K562 (cell line): Measurements from ENCODE around the gene AFF2. TPM values are rescaled to one million over a fixed set of nuclear protein-coding genes. Genes with fewer than 3 reads are reported as not detected.

Source experiments
- ATAC-seq: fragments of 200-7000 bp; cut with Tn5 transposase; 3 replicates; pipeline ENCODE4 v1.9.1; 2020; ENCODE audit warnings: moderate library complexity
- Bru-seq: library from RNA; stranded (reverse); fragments of 400-500 nt; gene quantifications from one replicate; lab custom pipeline; 2021; lab: Mats Ljungman, UMichigan
- BruChase-seq, 2 experiments: library from RNA; stranded (reverse); fragments of 400-500 nt; gene quantifications; one replicate each; lab custom pipeline; 2021; lab: Mats Ljungman, UMichigan
- BruUV-seq: library from RNA; stranded (reverse); fragments of 400-500 nt; replicated peaks from 2 replicates; lab custom pipeline; 2021; lab: Mats Ljungman, UMichigan
- CTCF ChIA-PET: fragments of 300-600 bp; formaldehyde crosslinking; extraction: SDS; loops from one replicate; lab custom pipeline; 2021; ENCODE audit warnings: low intra/inter-chr PET ratio; lab: Yijun Ruan, JAX
- POLR2A ChIA-PET: fragments of 300-600, 350-650 bp; sonication (Branson Sonifier 250); formaldehyde crosslinking; extraction: SDS; loops from one replicate; lab custom pipeline; 2021; ENCODE audit warnings: antibody characterized with exemption, inconsistent platforms; lab: Yijun Ruan, JAX
- DNase-seq, 4 experiments: peaks; one replicate each; pipeline versions ENCODE4 v3.0.0 to v3.0.0-alpha.2; 2011 to 2018; ENCODE audit warnings: low spot score in 3 of 4, mixed read lengths in 3 of 4; ENCODE audit errors: extremely low read depth in 1 of 4
- FAIRE-seq: peaks from 2 replicates; lab custom pipeline; 2011; peaks lifted over from hg19 to GRCh38; lab: Jason Lieb, UNC
- H2AFZ ChIP-seq: 2 replicates; pipeline ENCODE4 v1.6.0; 2011; ENCODE audit warnings: low read depth, low read length, control low read depth, inconsistent platforms
- H3K27ac ChIP-seq: fragments of 200-600 bp; 3 replicates; pipeline ENCODE4 v1.8.0; 2011; ENCODE audit warnings: low read depth, mild to moderate bottlenecking, control low read depth, inconsistent platforms, low read length, moderate library complexity, mixed read lengths; ENCODE audit errors: extremely low read depth
- H3K27me3 ChIP-seq, 2 experiments: fragments of 300-600 bp in 1 of 2; 2 replicates in 1 of 2; 3 replicates in 1 of 2; pipeline versions ENCODE4 v1.6.0 to v1.8.0; 2011; ENCODE audit warnings: inconsistent platforms in 2 of 2, low read length in 2 of 2, mild to moderate bottlenecking in 1 of 2, mixed read lengths in 1 of 2, moderate library complexity in 1 of 2; ENCODE audit not compliant: control insufficient read depth in 2 of 2, insufficient read depth in 2 of 2
- H3K36me3 ChIP-seq: fragments of 300-600 bp; 3 replicates; pipeline ENCODE4 v1.8.0; 2011; ENCODE audit warnings: mild to moderate bottlenecking, low read length, inconsistent platforms; ENCODE audit not compliant: control insufficient read depth, insufficient read depth
- H3K4me1 ChIP-seq, 2 experiments: fragments of 200-600 bp in 1 of 2; replicated peaks in 1 of 2; 2 replicates in 1 of 2; 3 replicates in 1 of 2; pipeline versions ENCODE4 v1.5.1 to v1.8.0; 2011; ENCODE audit warnings: inconsistent platforms in 2 of 2, low read length in 2 of 2, mild to moderate bottlenecking in 1 of 2, mixed read lengths in 1 of 2, moderate library complexity in 1 of 2; ENCODE audit not compliant: control insufficient read depth in 2 of 2, insufficient read depth in 2 of 2
- H3K4me2 ChIP-seq: 2 replicates; pipeline ENCODE4 v1.6.1; 2011; ENCODE audit warnings: low read length, control low read depth, inconsistent platforms, mixed read lengths; ENCODE audit not compliant: insufficient read depth
- H3K4me3 ChIP-seq: fragments of 200-600 bp; sonication (generic), shearing (Covaris generic); 2 replicates; pipeline ENCODE4 v1.5.1; 2016; ENCODE audit warnings: control low read depth, inconsistent platforms
- H3K79me2 ChIP-seq: fragments of 200-600 bp; 3 replicates; pipeline ENCODE4 v1.8.0; 2011; ENCODE audit warnings: low read length, inconsistent platforms; ENCODE audit not compliant: control insufficient read depth, insufficient read depth
- H3K9ac ChIP-seq, 2 experiments: 2 replicates each; pipeline versions ENCODE4 v1.6.0 to v1.6.1; 2011; ENCODE audit warnings: low read depth in 2 of 2, low read length in 2 of 2, control low read depth in 1 of 2, inconsistent platforms in 1 of 2, mild to moderate bottlenecking in 1 of 2, mixed read lengths in 1 of 2; ENCODE audit not compliant: insufficient read depth in 1 of 2
- H3K9me1 ChIP-seq: one replicate; pipeline ENCODE4 v1.6.0; 2011; ENCODE audit warnings: inconsistent platforms, mild to moderate bottlenecking, low read length, moderate library complexity; ENCODE audit not compliant: control insufficient read depth, insufficient read depth
- H3K9me3 ChIP-seq: replicated peaks from 2 replicates; pipeline ENCODE4 v1.5.1; 2011; ENCODE audit warnings: low read depth, low read length, inconsistent platforms; ENCODE audit not compliant: control insufficient read depth, insufficient read depth
- H4K20me1 ChIP-seq: replicated peaks from 2 replicates; pipeline ENCODE4 v1.6.1; 2011; ENCODE audit warnings: low read length, inconsistent platforms, mixed read lengths; ENCODE audit not compliant: control insufficient read depth, insufficient read depth
- BCL6 ChIP-seq: fragments of 250-450 bp; sonication (Bioruptor Pico); IDR thresholded peaks from 2 replicates; pipeline ENCODE4 v1.4.0; 2020
- ZNF212 ChIP-seq: fragments of 450-650 bp; formaldehyde crosslinking; IDR thresholded peaks from 2 replicates; pipeline ENCODE4 v1.4.0; 2020; ENCODE audit warnings: mild to moderate bottlenecking
- WGBS: fragments of 100-300 bp; shearing (Covaris generic); methylation state at CpG from one replicate; pipeline ENCODE4 v1.1.6; 2016; ENCODE audit warnings: low coverage, mixed read lengths; ENCODE audit not compliant: insufficient coverage; ENCODE audit errors: missing lambda C conversion rate; 5-methylcytosine and 5-hydroxymethylcytosine counted together
- in situ Hi-C: fragments of 300-500 bp; cut with MboI; formaldehyde crosslinking; loops from 4 replicates; pipeline ENCODE4 v1.15.0; 2018; ENCODE audit warnings: inconsistent platforms, mixed read lengths
- intact Hi-C: fragments of 100-400 bp; cut with micrococcal nuclease; formaldehyde crosslinking; loops from 2 replicates; pipeline ENCODE4 v1.14.2; 2022
- long read RNA-seq, 3 experiments: library from polyadenylated mRNA in 2 of 3; library from RNA in 1 of 3; unstranded in 2 of 3; stranded (forward) in 1 of 3; transcript quantifications; one replicate each; pipeline ENCODE4 v2.0.0, GENCODE V29; 2019 to 2022
- polyA minus RNA-seq, 3 experiments: library from RNA; depleted of rRNA, polyadenylated mRNA; stranded (reverse); fragments of >200 nt; gene quantifications; 2 replicates each; pipeline ENCODE4 v1.2.3, GENCODE V29; 2011
- polyA plus RNA-seq, 8 experiments: library from polyadenylated mRNA; depleted of rRNA in 4 of 8; stranded (reverse) in 5 of 8; unstranded in 3 of 8; fragments of >200 nt; fragmentation: Nextera tagmentation in 2 of 8; fragmentation: Illumina TruSeq in 1 of 8; extraction: Ambion mirVana in 2 of 8; extraction: Trizol in 1 of 8; gene quantifications; 2 replicates each; pipeline versions ENCODE4 v1.2.1 to v1.2.3, GENCODE V29; 2011 to 2014; ENCODE audit warnings: inconsistent platforms in 1 of 8, missing spikeins in 1 of 8
- total RNA-seq, 7 experiments: library from RNA; depleted of rRNA in 6 of 7; stranded (reverse); fragments of >200 nt in 6 of 7; fragmentation: Illumina TruSeq in 2 of 7; extraction: Trizol in 2 of 7; gene quantifications; 2 replicates each; pipeline versions ENCODE4 v1.2.1 to v1.2.3, GENCODE V29; 2011 to 2021; ENCODE audit warnings: low replicate concordance in 1 of 7
- TF ChIP-seq, protein P1 (sequence below): fragments of 250-450 bp; sonication (Bioruptor Pico); IDR thresholded peaks from 2 replicates; pipeline ENCODE4 v1.4.0; 2020; ENCODE audit warnings: mild to moderate bottlenecking, moderate library complexity
- TF ChIP-seq, protein P2 (sequence below): fragments of 250-450 bp; sonication (Bioruptor Pico); IDR thresholded peaks from 2 replicates; pipeline ENCODE4 v1.4.0; 2020; ENCODE audit warnings: mild to moderate bottlenecking

The AFF2 gene
- total RNA-seq (2011; cell fraction: chromatin; rRNA removed; ENCODE audit: low replicate concordance): 0.18 and 0.46 TPM in 2 replicates
- 0.17 TPM in 1 of 2 replicates, not detected in the other for total RNA-seq (2011; cell fraction: nucleolus; rRNA removed)
- 0.15 TPM in 1 of 2 replicates, not detected in the other for total RNA-seq (2011; cell fraction: nucleoplasm; rRNA removed)
- 0.05 and 0.08 TPM in 2 replicates for total RNA-seq (2014; rRNA removed)
- 0.03 and 0.11 TPM in 2 replicates for total RNA-seq (2014; rRNA removed; fragmentation: Illumina TruSeq; extraction: Trizol)
- 0.04 and 0.11 TPM in 2 replicates for total RNA-seq (2015; rRNA removed; fragmentation: Illumina TruSeq; extraction: Trizol)
- 0.07 and 0.09 TPM in 2 replicates for total RNA-seq (2021)
- 0.06 TPM in 1 of 2 replicates, not detected in the other for polyA plus RNA-seq (2011; rRNA removed)
- 0.01 and 0.04 TPM in 2 replicates for polyA plus RNA-seq (2011; cell fraction: cytosol; rRNA removed)
- 0.04 TPM in 1 of 2 replicates, not detected in the other for polyA plus RNA-seq (2011; cell fraction: nucleus; rRNA removed)
- polyA plus RNA-seq (2012): 0.14 and 0.21 TPM in 2 replicates
- polyA plus RNA-seq (2014; fragmentation: Illumina TruSeq; extraction: Trizol): 0.09 and 0.14 TPM in 2 replicates
- under 1 TPM; 0.01 to 0.07 TPM for polyA plus RNA-seq (2014; fragmentation: Nextera tagmentation; extraction: Ambion mirVana)
- polyA plus RNA-seq (2014; rRNA removed): 0.04 and 0.20 TPM in 2 replicates
- 0.12 and 0.35 TPM in 2 replicates for polyA minus RNA-seq (2011; rRNA and poly(A)+ RNA removed)
- polyA minus RNA-seq (2011; cell fraction: cytosol; rRNA and poly(A)+ RNA removed): not detected in 2 replicates
- under 0.01 TPM in 1 of 2 replicates, not detected in the other for polyA minus RNA-seq (2011; cell fraction: nucleus; rRNA and poly(A)+ RNA removed)
- Bru-seq, nascent RNA: percentile 12 among the genes with signal in this experiment
- percentile 11 among the genes with signal in this experiment for BruChase-seq, experiment 1, labeled RNA remaining after a 2-hour chase
- percentile 11 among the genes with signal in this experiment for BruChase-seq, experiment 2, labeled RNA remaining after a 6-hour chase
- long read RNA-seq, experiment 1: 0 reads
- long read RNA-seq, experiment 2: 0 reads
- long read RNA-seq, experiment 3: 0 reads

DNA sequence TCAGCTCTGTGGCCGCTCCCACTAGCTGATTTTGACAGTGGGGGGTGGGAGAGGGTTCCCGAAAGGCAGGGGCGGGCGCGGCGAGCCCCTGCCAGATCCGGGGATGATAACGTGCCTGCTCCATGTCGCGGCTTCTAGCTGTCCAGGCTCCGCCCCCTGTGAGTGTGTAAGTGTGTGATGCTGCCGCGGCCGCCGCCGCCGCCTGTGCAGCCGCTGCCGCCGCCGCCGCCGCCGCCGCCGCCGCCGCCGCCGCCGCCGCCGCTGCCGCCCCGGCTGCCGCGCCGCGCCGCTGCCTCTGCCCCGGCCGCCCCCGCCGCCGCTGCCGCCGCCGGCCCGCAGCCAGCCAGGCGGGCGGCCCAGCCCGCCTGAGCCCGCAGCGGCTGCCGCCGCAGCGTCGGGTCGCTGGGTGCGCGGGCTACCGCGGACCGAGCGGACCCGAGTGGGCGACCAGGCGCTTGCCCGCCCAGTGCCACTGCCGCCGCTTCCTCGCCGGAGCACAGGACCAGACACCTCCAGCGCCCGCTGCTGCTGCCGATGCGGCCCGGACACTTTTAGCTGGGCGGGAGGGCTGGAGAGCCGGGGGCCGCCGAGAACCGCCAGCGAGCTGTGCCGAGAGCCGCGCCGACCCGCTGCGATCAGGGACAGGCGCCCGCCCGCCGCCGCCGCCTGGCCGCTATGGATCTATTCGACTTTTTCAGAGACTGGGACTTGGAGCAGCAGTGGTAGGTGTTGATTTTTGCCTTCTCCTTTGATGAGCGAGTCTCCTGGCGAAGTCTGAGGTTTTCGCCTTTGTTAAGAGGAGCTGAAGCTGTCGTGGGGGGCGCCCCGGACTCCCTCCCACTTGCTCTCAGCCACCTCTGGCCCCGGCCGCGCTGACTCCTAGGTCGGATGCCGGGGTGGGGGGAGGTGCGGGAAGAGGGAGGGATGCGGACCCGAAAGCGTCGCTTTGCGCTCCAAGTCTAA, at the start of gene AFF2:
AFF2 (plus strand) TSS at position 195 of the 963 bp plus-strand sequence; CDS start at position 676, 481 bp downstream.
- Histone ChIP-seq H3K4me1 (no peaks in the 10 kb centered on the region), H3K4me2 (no peak within 1 kb of the TSS), H2AFZ (no peak within 1 kb of the TSS), H3K27ac (no peak within 1 kb of the TSS), H3K79me2 (no peaks in the 10 kb centered on the region), H3K9ac (no peak within 1 kb of the TSS), H3K4me3 (no peak within 1 kb of the TSS), H3K9me1 (no peaks in the 10 kb centered on the region), H3K27me3 (no peaks in the 10 kb centered on the region), H3K36me3 (no peaks in the 10 kb centered on the region), H3K9me3 (no peaks in the 10 kb centered on the region), H4K20me1 (no peaks in the 10 kb centered on the region)
- WGBS: 49% methylated on average over 23 of the region's 115 CpGs
- no TSS peak for BruUV-seq
- intact Hi-C loops (no loop called here), in situ Hi-C loops (no loop called here)
- DNase-seq (no peak), FAIRE-seq (no peak), ATAC-seq (no peak)
- ChIA-PET CTCF (no interaction called here), POLR2A (no interaction called here)
- TF ChIP-seq ZNF212 (CRISPR knock-in tag): no peak
- TF ChIP-seq, protein P1, sequence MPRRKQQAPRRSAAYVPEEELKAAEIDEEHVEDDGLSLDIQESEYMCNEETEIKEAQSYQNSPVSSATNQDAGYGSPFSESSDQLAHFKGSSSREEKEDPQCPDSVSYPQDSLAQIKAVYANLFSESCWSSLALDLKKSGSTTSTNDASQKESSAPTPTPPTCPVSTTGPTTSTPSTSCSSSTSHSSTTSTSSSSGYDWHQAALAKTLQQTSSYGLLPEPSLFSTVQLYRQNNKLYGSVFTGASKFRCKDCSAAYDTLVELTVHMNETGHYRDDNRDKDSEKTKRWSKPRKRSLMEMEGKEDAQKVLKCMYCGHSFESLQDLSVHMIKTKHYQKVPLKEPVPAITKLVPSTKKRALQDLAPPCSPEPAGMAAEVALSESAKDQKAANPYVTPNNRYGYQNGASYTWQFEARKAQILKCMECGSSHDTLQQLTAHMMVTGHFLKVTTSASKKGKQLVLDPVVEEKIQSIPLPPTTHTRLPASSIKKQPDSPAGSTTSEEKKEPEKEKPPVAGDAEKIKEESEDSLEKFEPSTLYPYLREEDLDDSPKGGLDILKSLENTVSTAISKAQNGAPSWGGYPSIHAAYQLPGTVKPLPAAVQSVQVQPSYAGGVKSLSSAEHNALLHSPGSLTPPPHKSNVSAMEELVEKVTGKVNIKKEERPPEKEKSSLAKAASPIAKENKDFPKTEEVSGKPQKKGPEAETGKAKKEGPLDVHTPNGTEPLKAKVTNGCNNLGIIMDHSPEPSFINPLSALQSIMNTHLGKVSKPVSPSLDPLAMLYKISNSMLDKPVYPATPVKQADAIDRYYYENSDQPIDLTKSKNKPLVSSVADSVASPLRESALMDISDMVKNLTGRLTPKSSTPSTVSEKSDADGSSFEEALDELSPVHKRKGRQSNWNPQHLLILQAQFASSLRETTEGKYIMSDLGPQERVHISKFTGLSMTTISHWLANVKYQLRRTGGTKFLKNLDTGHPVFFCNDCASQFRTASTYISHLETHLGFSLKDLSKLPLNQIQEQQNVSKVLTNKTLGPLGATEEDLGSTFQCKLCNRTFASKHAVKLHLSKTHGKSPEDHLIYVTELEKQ (CRISPR knock-in tag): no peak
- TF ChIP-seq, protein P2, sequence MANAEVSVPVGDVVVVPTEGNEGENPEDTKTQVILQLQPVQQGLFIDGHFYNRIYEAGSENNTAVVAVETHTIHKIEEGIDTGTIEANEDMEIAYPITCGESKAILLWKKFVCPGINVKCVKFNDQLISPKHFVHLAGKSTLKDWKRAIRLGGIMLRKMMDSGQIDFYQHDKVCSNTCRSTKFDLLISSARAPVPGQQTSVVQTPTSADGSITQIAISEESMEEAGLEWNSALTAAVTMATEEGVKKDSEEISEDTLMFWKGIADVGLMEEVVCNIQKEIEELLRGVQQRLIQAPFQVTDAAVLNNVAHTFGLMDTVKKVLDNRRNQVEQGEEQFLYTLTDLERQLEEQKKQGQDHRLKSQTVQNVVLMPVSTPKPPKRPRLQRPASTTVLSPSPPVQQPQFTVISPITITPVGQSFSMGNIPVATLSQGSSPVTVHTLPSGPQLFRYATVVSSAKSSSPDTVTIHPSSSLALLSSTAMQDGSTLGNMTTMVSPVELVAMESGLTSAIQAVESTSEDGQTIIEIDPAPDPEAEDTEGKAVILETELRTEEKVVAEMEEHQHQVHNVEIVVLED: no peak
- no peak for TF ChIP-seq BCL6 (CRISPR knock-in tag)
